HG02981 (cell line): ENCODE measurements around the gene CIROP.
"Not testable (repeated sequence)": the region's sequence is repeated elsewhere in the genome, so short reads cannot be mapped to it uniquely, and the experiment has no call there.

Experiments
- ATAC-seq: cut with Tn5 transposase; IDR thresholded peaks from one replicate; pipeline ENCODE4 v1.9.1; 2021; ENCODE audit warnings: mild to moderate bottlenecking, moderate library complexity; ENCODE audit not compliant: unreplicated experiment

The CIROP gene

GRCh38 chr14:23115039-23115731 is 10.4 kb upstream of the CIROP start:
- ATAC-seq, result no peak

GRCh38 chr14:23114669-23115038 is 9.9 kb upstream of the CIROP start:
- ATAC-seq, result no peak

GRCh38 chr14:23114120-23114458 is 9.3 kb upstream of the CIROP start:
- no peak for ATAC-seq

- no peak for ATAC-seq
These were observed 8.8 kb upstream of the CIROP start for GRCh38 chr14:23113431-23114119.

- ATAC-seq, result no peak
These were observed 7.8 kb upstream of the CIROP start for GRCh38 chr14:23112359-23113178.

GRCh38 chr14:23110579-23111365 is 6.0 kb upstream of the CIROP start:
- no peak for ATAC-seq

- ATAC-seq, result no peak
These were observed 5.0 kb upstream of the CIROP start for GRCh38 chr14:23109769-23110168.

GRCh38 chr14:23108169-23108568 is 3.4 kb upstream of the CIROP start:
- not testable (repeated sequence) for ATAC-seq

GRCh38 chr14:23107620-23108019 is 2.8 kb upstream of the CIROP start:
- not testable (repeated sequence) for ATAC-seq

- no peak for ATAC-seq
These were observed 1.9 kb upstream of the CIROP start for GRCh38 chr14:23106747-23107045.

GRCh38 chr14:23105348-23105824 is 597 bp upstream of the CIROP start:
- no peak for ATAC-seq

GRCh38 chr14:23104070-23104590 is 659 bp downstream of the CIROP start:
- ATAC-seq, result no peak

GRCh38 chr14:23103581-23103980 is 1.2 kb downstream of the CIROP start:
- no peak for ATAC-seq

- ATAC-seq, result no peak
These were observed 2.0 kb downstream of the CIROP start for GRCh38 chr14:23102801-23103200.

GRCh38 chr14:23101986-23102625 is 2.7 kb downstream of the CIROP start:
- ATAC-seq, result no peak

GRCh38 chr14:23101213-23101970 is 3.4 kb downstream of the CIROP start:
- ATAC-seq, result no peak

- no peak for ATAC-seq
These were observed 5.5 kb downstream of the CIROP start for GRCh38 chr14:23099212-23099861.

GRCh38 chr14:23097786-23098185 is 7.0 kb downstream of the CIROP start:
- ATAC-seq, result no peak
